ENCODE results near the gene WDR5. TPM values are rescaled to one million over a fixed set of nuclear protein-coding genes. Genes with fewer than 3 reads are reported as not detected.
A peak's percentile ranks its signal among the peaks of the same experiment; 100 is the strongest.

WDR5 gene
- total and polyA plus RNA-seq, 2 of the 13 experiments (the other 11 are each of a cell fraction or from before 2014, with no cell fraction given): 34.3 TPM

DNA sequence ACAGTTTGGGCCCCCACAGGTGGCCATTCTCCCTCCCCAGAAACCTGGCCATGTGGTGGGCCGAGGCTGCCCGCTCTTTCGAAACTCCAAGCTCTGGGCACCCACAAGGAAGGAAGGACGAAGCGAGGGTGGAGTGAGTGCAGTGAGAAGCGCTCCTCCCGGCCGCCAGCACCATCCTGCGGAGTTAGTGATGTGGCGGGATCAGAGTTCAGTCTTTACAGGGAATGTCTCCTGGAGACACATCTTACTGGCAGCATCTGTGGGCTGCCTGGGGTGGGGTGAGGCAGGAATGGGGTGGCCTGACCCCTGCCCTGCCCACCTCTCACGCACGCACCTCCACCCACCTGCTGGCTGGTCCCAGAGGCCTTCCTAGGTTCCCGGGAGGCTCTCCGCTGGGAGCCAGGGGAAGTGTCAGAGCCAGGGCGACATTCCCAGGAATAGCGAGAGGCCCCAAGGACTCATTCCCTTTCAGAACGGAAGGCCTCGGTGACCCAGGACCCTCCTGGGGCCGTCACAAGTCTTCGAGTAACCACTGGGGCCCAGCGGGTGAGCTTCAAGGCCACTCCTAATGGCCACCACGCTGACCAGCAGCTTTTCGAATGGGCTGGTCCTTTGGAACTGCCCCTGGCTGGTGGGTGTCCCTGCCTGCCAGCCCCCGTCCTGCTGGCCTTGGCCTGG lies 34.0 kb downstream of the WDR5 start (continued):
- TF ChIP-seq ARID2 (CRISPR knock-in tag; IDR thresholded peaks at IDR 0.05; ENCODE audit: borderline replicate concordance) (no peak), ZNF570 (CRISPR knock-in tag; IDR thresholded peaks at IDR 0.05; ENCODE audit: borderline replicate concordance) (no peak), SRF (IDR thresholded peaks at IDR 0.05; ENCODE audit: low read depth, low read length) (no peak), DMAP1 (CRISPR knock-in tag; IDR thresholded peaks at IDR 0.05) (peak; percentile 26; the same call in 1 of the 2 replicates), ZNF891 (CRISPR knock-in tag; IDR thresholded peaks at IDR 0.05) (no peak), FOXO1 (CRISPR knock-in tag; IDR thresholded peaks at IDR 0.05) (no peak), SNAI1 (CRISPR knock-in tag; IDR thresholded peaks at IDR 0.05; ENCODE audit: borderline replicate concordance) (no peak), ZNF446 (CRISPR knock-in tag; IDR thresholded peaks at IDR 0.05) (no peak), ZNF251 (CRISPR knock-in tag; IDR thresholded peaks at IDR 0.05) (no peak)
- TF ChIP-seq, protein P1, sequence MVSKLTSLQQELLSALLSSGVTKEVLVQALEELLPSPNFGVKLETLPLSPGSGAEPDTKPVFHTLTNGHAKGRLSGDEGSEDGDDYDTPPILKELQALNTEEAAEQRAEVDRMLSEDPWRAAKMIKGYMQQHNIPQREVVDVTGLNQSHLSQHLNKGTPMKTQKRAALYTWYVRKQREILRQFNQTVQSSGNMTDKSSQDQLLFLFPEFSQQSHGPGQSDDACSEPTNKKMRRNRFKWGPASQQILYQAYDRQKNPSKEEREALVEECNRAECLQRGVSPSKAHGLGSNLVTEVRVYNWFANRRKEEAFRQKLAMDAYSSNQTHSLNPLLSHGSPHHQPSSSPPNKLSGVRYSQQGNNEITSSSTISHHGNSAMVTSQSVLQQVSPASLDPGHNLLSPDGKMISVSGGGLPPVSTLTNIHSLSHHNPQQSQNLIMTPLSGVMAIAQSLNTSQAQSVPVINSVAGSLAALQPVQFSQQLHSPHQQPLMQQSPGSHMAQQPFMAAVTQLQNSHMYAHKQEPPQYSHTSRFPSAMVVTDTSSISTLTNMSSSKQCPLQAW (CRISPR knock-in tag; IDR thresholded peaks at IDR 0.05): no peak
- TF ChIP-seq, protein P2, sequence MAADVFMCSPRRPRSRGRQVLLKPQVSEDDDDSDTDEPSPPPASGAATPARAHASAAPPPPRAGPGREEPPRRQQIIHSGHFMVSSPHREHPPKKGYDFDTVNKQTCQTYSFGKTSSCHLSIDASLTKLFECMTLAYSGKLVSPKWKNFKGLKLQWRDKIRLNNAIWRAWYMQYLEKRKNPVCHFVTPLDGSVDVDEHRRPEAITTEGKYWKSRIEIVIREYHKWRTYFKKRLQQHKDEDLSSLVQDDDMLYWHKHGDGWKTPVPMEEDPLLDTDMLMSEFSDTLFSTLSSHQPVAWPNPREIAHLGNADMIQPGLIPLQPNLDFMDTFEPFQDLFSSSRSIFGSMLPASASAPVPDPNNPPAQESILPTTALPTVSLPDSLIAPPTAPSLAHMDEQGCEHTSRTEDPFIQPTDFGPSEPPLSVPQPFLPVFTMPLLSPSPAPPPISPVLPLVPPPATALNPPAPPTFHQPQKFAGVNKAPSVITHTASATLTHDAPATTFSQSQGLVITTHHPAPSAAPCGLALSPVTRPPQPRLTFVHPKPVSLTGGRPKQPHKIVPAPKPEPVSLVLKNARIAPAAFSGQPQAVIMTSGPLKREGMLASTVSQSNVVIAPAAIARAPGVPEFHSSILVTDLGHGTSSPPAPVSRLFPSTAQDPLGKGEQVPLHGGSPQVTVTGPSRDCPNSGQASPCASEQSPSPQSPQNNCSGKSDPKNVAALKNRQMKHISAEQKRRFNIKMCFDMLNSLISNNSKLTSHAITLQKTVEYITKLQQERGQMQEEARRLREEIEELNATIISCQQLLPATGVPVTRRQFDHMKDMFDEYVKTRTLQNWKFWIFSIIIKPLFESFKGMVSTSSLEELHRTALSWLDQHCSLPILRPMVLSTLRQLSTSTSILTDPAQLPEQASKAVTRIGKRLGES (CRISPR knock-in tag; IDR thresholded peaks at IDR 0.05; ENCODE audit: borderline replicate concordance): no peak
- TF ChIP-seq, protein P3, sequence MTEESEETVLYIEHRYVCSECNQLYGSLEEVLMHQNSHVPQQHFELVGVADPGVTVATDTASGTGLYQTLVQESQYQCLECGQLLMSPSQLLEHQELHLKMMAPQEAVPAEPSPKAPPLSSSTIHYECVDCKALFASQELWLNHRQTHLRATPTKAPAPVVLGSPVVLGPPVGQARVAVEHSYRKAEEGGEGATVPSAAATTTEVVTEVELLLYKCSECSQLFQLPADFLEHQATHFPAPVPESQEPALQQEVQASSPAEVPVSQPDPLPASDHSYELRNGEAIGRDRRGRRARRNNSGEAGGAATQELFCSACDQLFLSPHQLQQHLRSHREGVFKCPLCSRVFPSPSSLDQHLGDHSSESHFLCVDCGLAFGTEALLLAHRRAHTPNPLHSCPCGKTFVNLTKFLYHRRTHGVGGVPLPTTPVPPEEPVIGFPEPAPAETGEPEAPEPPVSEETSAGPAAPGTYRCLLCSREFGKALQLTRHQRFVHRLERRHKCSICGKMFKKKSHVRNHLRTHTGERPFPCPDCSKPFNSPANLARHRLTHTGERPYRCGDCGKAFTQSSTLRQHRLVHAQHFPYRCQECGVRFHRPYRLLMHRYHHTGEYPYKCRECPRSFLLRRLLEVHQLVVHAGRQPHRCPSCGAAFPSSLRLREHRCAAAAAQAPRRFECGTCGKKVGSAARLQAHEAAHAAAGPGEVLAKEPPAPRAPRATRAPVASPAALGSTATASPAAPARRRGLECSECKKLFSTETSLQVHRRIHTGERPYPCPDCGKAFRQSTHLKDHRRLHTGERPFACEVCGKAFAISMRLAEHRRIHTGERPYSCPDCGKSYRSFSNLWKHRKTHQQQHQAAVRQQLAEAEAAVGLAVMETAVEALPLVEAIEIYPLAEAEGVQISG (CRISPR knock-in tag; IDR thresholded peaks at IDR 0.05): no peak
- TF ChIP-seq, protein P4, sequence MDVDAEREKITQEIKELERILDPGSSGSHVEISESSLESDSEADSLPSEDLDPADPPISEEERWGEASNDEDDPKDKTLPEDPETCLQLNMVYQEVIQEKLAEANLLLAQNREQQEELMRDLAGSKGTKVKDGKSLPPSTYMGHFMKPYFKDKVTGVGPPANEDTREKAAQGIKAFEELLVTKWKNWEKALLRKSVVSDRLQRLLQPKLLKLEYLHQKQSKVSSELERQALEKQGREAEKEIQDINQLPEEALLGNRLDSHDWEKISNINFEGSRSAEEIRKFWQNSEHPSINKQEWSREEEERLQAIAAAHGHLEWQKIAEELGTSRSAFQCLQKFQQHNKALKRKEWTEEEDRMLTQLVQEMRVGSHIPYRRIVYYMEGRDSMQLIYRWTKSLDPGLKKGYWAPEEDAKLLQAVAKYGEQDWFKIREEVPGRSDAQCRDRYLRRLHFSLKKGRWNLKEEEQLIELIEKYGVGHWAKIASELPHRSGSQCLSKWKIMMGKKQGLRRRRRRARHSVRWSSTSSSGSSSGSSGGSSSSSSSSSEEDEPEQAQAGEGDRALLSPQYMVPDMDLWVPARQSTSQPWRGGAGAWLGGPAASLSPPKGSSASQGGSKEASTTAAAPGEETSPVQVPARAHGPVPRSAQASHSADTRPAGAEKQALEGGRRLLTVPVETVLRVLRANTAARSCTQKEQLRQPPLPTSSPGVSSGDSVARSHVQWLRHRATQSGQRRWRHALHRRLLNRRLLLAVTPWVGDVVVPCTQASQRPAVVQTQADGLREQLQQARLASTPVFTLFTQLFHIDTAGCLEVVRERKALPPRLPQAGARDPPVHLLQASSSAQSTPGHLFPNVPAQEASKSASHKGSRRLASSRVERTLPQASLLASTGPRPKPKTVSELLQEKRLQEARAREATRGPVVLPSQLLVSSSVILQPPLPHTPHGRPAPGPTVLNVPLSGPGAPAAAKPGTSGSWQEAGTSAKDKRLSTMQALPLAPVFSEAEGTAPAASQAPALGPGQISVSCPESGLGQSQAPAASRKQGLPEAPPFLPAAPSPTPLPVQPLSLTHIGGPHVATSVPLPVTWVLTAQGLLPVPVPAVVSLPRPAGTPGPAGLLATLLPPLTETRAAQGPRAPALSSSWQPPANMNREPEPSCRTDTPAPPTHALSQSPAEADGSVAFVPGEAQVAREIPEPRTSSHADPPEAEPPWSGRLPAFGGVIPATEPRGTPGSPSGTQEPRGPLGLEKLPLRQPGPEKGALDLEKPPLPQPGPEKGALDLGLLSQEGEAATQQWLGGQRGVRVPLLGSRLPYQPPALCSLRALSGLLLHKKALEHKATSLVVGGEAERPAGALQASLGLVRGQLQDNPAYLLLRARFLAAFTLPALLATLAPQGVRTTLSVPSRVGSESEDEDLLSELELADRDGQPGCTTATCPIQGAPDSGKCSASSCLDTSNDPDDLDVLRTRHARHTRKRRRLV (CRISPR knock-in tag; IDR thresholded peaks at IDR 0.05): no peak
- TF ChIP-seq, protein P5, sequence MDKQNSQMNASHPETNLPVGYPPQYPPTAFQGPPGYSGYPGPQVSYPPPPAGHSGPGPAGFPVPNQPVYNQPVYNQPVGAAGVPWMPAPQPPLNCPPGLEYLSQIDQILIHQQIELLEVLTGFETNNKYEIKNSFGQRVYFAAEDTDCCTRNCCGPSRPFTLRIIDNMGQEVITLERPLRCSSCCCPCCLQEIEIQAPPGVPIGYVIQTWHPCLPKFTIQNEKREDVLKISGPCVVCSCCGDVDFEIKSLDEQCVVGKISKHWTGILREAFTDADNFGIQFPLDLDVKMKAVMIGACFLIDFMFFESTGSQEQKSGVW (CRISPR knock-in tag; IDR thresholded peaks at IDR 0.05; ENCODE audit: borderline replicate concordance): no peak
- TF ChIP-seq, protein P6, sequence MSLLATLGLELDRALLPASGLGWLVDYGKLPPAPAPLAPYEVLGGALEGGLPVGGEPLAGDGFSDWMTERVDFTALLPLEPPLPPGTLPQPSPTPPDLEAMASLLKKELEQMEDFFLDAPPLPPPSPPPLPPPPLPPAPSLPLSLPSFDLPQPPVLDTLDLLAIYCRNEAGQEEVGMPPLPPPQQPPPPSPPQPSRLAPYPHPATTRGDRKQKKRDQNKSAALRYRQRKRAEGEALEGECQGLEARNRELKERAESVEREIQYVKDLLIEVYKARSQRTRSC (CRISPR knock-in tag; IDR thresholded peaks at IDR 0.05; ENCODE audit: low read depth): no peak
